Thyroid gland (tissue), 4 donors: Measurements from ENCODE around the gene SETBP1.

Experiments used
- CTCF ChIP-seq, 6 experiments: fragments of 200-600 bp in 3 of 6; fragments of 450-650 bp in 3 of 6; sonication (generic) in 3 of 6; IDR thresholded peaks; one replicate each; pipeline ENCODE4 v1.5.1; 2016 to 2019; ENCODE audit warnings: antibody characterized with exemption in 6 of 6, mild to moderate bottlenecking in 2 of 6, inconsistent platforms in 1 of 6, moderate library complexity in 1 of 6
- POLR2A ChIP-seq, 2 donors: fragments of 450-650 bp; IDR thresholded peaks; one replicate each; pipeline ENCODE4 v1.6.1; 2017; ENCODE audit warnings: antibody characterized with exemption in 2 of 2, mild to moderate bottlenecking in 2 of 2, moderate library complexity in 1 of 2

- TF ChIP-seq CTCF (IDR thresholded peaks at IDR 0.05) (no peak), POLR2A (IDR thresholded peaks at IDR 0.05) (no peak)
These were observed 293.5 kb downstream of the SETBP1 start for GRCh38 chr18:44974174-44974573.
